ENCODE results near the gene PTCH2.
A peak's percentile ranks its signal among the peaks of the same experiment; 100 is the strongest.
"Not testable (repeated sequence)": the region's sequence is repeated elsewhere in the genome, so short reads cannot be mapped to it uniquely, and the experiment has no call there.

PTCH2 gene

GRCh38 chr1:44799770-44800584, 43.1 kb downstream of the PTCH2 start, which contains the start of gene PLK3:
PLK3 (plus strand) TSS chr1:44800377; CDS start chr1:44800464, 87 bp downstream.
- DNase-seq, result peak; percentile 97

- no peak for DNase-seq
These were observed 44.3 kb downstream of the PTCH2 start for GRCh38 chr1:44798481-44799365.

- not testable (repeated sequence) for DNase-seq
These were observed 45.2 kb downstream of the PTCH2 start for GRCh38 chr1:44797886-44798285.

GRCh38 chr1:44792736-44793502, 50.1 kb downstream of the PTCH2 start:
- no peak for DNase-seq

- no peak for DNase-seq
These were observed 51.9 kb downstream of the PTCH2 start for GRCh38 chr1:44790968-44791801.

GRCh38 chr1:44788120-44788860, 54.8 kb downstream of the PTCH2 start, which contains the start of gene BEST4:
BEST4 (minus strand) TSS chr1:44788170; CDS start chr1:44787705, 465 bp downstream.
- no peak for DNase-seq

- DNase-seq, result no peak
These were observed 55.5 kb downstream of the PTCH2 start for GRCh38 chr1:44787506-44787905.

GRCh38 chr1:44786841-44787426, 56.1 kb downstream of the PTCH2 start:
- no peak for DNase-seq

GRCh38 chr1:44786138-44786840, 56.8 kb downstream of the PTCH2 start:
- no peak for DNase-seq

- no peak for DNase-seq
These were observed 57.4 kb downstream of the PTCH2 start for GRCh38 chr1:44785501-44786137.

- DNase-seq, result no peak
These were observed 58.0 kb downstream of the PTCH2 start for GRCh38 chr1:44785029-44785380.

GRCh38 chr1:44784094-44785028, 58.7 kb downstream of the PTCH2 start:
- no peak for DNase-seq

GRCh38 chr1:44783697-44784093, 59.4 kb downstream of the PTCH2 start:
- no peak for DNase-seq

GRCh38 chr1:44780583-44781121, 62.4 kb downstream of the PTCH2 start:
- DNase-seq, result no peak

GRCh38 chr1:44778705-44779576, 64.1 kb downstream of the PTCH2 start:
- no peak for DNase-seq

GRCh38 chr1:44777969-44778635, 65.0 kb downstream of the PTCH2 start:
- no peak for DNase-seq

- no peak for DNase-seq
These were observed 65.5 kb downstream of the PTCH2 start for GRCh38 chr1:44777547-44777946.

Measured in NCI-H2107 (cell line).